Gastrocnemius medialis (tissue), 4 donors: Measurements from ENCODE around the gene COL23A1. TPM values are rescaled to one million over a fixed set of nuclear protein-coding genes. Genes with fewer than 3 reads are reported as not detected.

Source experiments
- ATAC-seq, 2 donors: fragments of 150-250 bp; one replicate each; pipeline ENCODE4 v1.9.1; 2016
- DNase-seq, 2 donors: peaks; one replicate each; pipeline ENCODE4 v3.0.0-alpha.2; 2019
- H3K27ac ChIP-seq, 4 donors: fragments of 200-600 bp; sonication (generic); 1 replicate in 1 of 4; 2 replicates in 3 of 4; pipeline ENCODE4 v1.5.1; 2016 to 2018; ENCODE audit warnings: mild to moderate bottlenecking in 2 of 4, moderate library complexity in 1 of 4
- H3K27me3 ChIP-seq, 3 donors: fragments of 200-600 bp; sonication (generic) in 2 of 3; 1 replicate in 1 of 3; 2 replicates in 2 of 3; pipeline versions ENCODE4 v1.5.1 to v1.6.0; 2016 to 2019; ENCODE audit warnings: mild to moderate bottlenecking in 1 of 3, moderate library complexity in 1 of 3
- H3K36me3 ChIP-seq, 2 donors: fragments of 200-600 bp; sonication (generic) in 1 of 2; one replicate each; pipeline ENCODE4 v1.5.1; 2017 to 2018
- H3K4me1 ChIP-seq, 2 donors: fragments of 200-600 bp; sonication (generic) in 1 of 2; one replicate each; pipeline ENCODE4 v1.5.1; 2016 to 2017; ENCODE audit warnings: mild to moderate bottlenecking in 2 of 2
- H3K4me3 ChIP-seq, 4 donors: fragments of 200-600 bp; sonication (generic) in 3 of 4; 1 replicate in 1 of 4; 2 replicates in 3 of 4; pipeline ENCODE4 v1.5.1; 2016 to 2019; ENCODE audit warnings: mild to moderate bottlenecking in 2 of 4
- H3K9me3 ChIP-seq, 3 donors: fragments of 200-600 bp; sonication (generic) in 2 of 3; 1 replicate in 1 of 3; 2 replicates in 2 of 3; pipeline ENCODE4 v1.5.1; 2016 to 2019
- CTCF ChIP-seq, 5 experiments: fragments of 450-650 bp in 3 of 5; fragments of 200-600 bp in 2 of 5; sonication (generic) in 2 of 5; IDR thresholded peaks in 4 of 5; conservative IDR thresholded peaks in 1 of 5; 1 replicate in 4 of 5; 2 replicates in 1 of 5; pipeline ENCODE4 v1.5.1; 2016 to 2019; ENCODE audit warnings: antibody characterized with exemption in 5 of 5, mild to moderate bottlenecking in 3 of 5, moderate library complexity in 3 of 5
- POLR2A ChIP-seq, 2 donors: fragments of 450-650 bp; IDR thresholded peaks; one replicate each; pipeline ENCODE4 v1.6.1; 2017; ENCODE audit warnings: antibody characterized with exemption in 2 of 2, mild to moderate bottlenecking in 2 of 2, moderate library complexity in 2 of 2
- in situ Hi-C, 4 donors: fragments of 200-750 bp; cut with MboI; loops; one replicate each; pipeline versions ENCODE4 v1.15.0 to v1.8.0; 2017; ENCODE audit warnings: low sequenced_read_pairs in 4 of 4
- intact Hi-C: fragments of 100-400 bp; cut with DNase I; formaldehyde crosslinking; loops from one replicate; pipeline ENCODE4 v1.15.1; 2023; ENCODE audit warnings: low total_unique reads
- total RNA-seq, 4 donors: library from RNA; depleted of rRNA; stranded (reverse); fragments of >200 nt; gene quantifications; one replicate each; pipeline versions ENCODE4 v1.1.0 to v1.2.3, GENCODE V29; 2016

COL23A1 gene
- total RNA-seq, 4 donors from 2014 or later, result 0.62 to 1.1 (median 0.97) TPM; not detected in 1

- Histone ChIP-seq H3K4me3 (no peak overlapping the region), H3K9me3 (no peaks in the 10 kb centered on the region), H3K27ac (no peak overlapping the region), H3K36me3 (no peaks in the 10 kb centered on the region), H3K27me3 (no peaks in the 10 kb centered on the region), H3K4me1 (no peaks in the 10 kb centered on the region)
- intact Hi-C loops (no loop called here), in situ Hi-C loops (no loop called here)
- ATAC-seq (no peak), DNase-seq (no peak)
- TF ChIP-seq POLR2A (IDR thresholded peaks at IDR 0.05) (no peak), CTCF (IDR thresholded peaks at IDR 0.05 in 4 of 5, conservative IDR thresholded peaks at IDR 0.05 in 1 of 5) (no peak)
Observed at GRCh38 chr5:178380086-178380485, 210.1 kb downstream of the COL23A1 start.

GRCh38 chr5:178378527-178379484 lies 211.4 kb downstream of the COL23A1 start:
- DNase-seq, result no peak
- ATAC-seq, result no peak
- intact Hi-C loops, result no loop called here
- Histone ChIP-seq H3K36me3 (no peaks in the 10 kb centered on the region), H3K27me3 (peaks cover 0 to 7% (median under 1%) of the 10 kb centered on the region in 3 donors), H3K4me1 (no peaks in the 10 kb centered on the region), H3K9me3 (no peaks in the 10 kb centered on the region), H3K4me3 (no peak overlapping the region), H3K27ac (no peak overlapping the region)
- TF ChIP-seq POLR2A (IDR thresholded peaks at IDR 0.05) (no peak), CTCF (IDR thresholded peaks at IDR 0.05 in 4 of 5, conservative IDR thresholded peaks at IDR 0.05 in 1 of 5) (no peak)
- in situ Hi-C loops, result no loop called here

- Histone ChIP-seq H3K27me3 (peaks cover 0 to 12% (median 8%) of the 10 kb centered on the region in 3 donors), H3K36me3 (no peaks in the 10 kb centered on the region), H3K9me3 (no peaks in the 10 kb centered on the region), H3K27ac (no peak overlapping the region), H3K4me3 (no peak overlapping the region), H3K4me1 (no peaks in the 10 kb centered on the region)
- in situ Hi-C loops (no loop called here), intact Hi-C loops (no loop called here)
- DNase-seq (no peak), ATAC-seq (no peak)
- no peak for TF ChIP-seq POLR2A (IDR thresholded peaks at IDR 0.05)
- no peak for TF ChIP-seq CTCF (IDR thresholded peaks at IDR 0.05 in 4 of 5, conservative IDR thresholded peaks at IDR 0.05 in 1 of 5)
Observed at GRCh38 chr5:178377583-178378270, 212.5 kb downstream of the COL23A1 start.

GRCh38 chr5:178376921-178377582 lies 213.1 kb downstream of the COL23A1 start:
- ATAC-seq, result no peak
- intact Hi-C loops (no loop called here), in situ Hi-C loops (no loop called here)
- TF ChIP-seq CTCF (IDR thresholded peaks at IDR 0.05 in 4 of 5, conservative IDR thresholded peaks at IDR 0.05 in 1 of 5) (no peak), POLR2A (IDR thresholded peaks at IDR 0.05) (no peak)
- no peaks in the 10 kb centered on the region for H3K36me3 ChIP-seq
- no peak for DNase-seq
- H3K27me3 ChIP-seq, result peaks cover 0 to 12% (median 10%) of the 10 kb centered on the region in 3 donors
- H3K4me3 ChIP-seq, result no peak overlapping the region
- H3K27ac ChIP-seq, result no peak overlapping the region
- no peaks in the 10 kb centered on the region for H3K9me3 ChIP-seq
- H3K4me1 ChIP-seq, result no peaks in the 10 kb centered on the region
